ENCODE data around the gene JOSD1. TPM values are rescaled to one million over a fixed set of nuclear protein-coding genes. Genes with fewer than 3 reads are reported as not detected.

The JOSD1 gene
- polyA plus RNA-seq (ENCODE audit: insufficient read length in 3 of 3): 10 to 100 TPM; 39.4 to 41.7 (median 41.1) TPM
- long read RNA-seq, donor 1, partial matches to known transcripts: 0 of 4 reads
- long read RNA-seq, donor 1, other reads (novel, unspliced or antisense): 0 of 4 reads
- long read RNA-seq, donor 2, partial matches to known transcripts: 0 of 5 reads
- long read RNA-seq, donor 2, other reads (novel, unspliced or antisense): 0 of 5 reads
- long read RNA-seq, donor 3, transcript JOSD1-201 (4 exons, 3,648 nt): major isoform, 5 of 8 reads
- long read RNA-seq, donor 3, partial matches to known transcripts: 0 of 8 reads
- long read RNA-seq, donor 3, other reads (novel, unspliced or antisense): 0 of 8 reads
- long read RNA-seq, donor 4, partial matches to known transcripts: 0 of 3 reads
- long read RNA-seq, donor 4, other reads (novel, unspliced or antisense): 0 of 3 reads
- long read RNA-seq, donor 5, partial matches to known transcripts: 5 of 5 reads
- long read RNA-seq, donor 5, other reads (novel, unspliced or antisense): 0 of 5 reads
- long read RNA-seq, donor 6, partial matches to known transcripts: 0 of 6 reads
- long read RNA-seq, donor 6, other reads (novel, unspliced or antisense): 0 of 6 reads
- long read RNA-seq, donor 7, transcript JOSD1-201 (4 exons, 3,648 nt): major isoform, 6 of 22 reads
- long read RNA-seq, donor 7, partial matches to known transcripts: 15 of 22 reads
- long read RNA-seq, donor 7, other reads (novel, unspliced or antisense): 0 of 22 reads
- long read RNA-seq, donor 8, partial matches to known transcripts: 0 of 6 reads
- long read RNA-seq, donor 8, other reads (novel, unspliced or antisense): 0 of 6 reads
- long read RNA-seq, donor 9, partial matches to known transcripts: 11 of 19 reads
- long read RNA-seq, donor 9, other reads (novel, unspliced or antisense): 0 of 19 reads
- long read RNA-seq, donor 10, partial matches to known transcripts: 0 of 6 reads
- long read RNA-seq, donor 10, other reads (novel, unspliced or antisense): 0 of 6 reads
- long read RNA-seq, donor 11, partial matches to known transcripts: 0 of 8 reads
- long read RNA-seq, donor 11, other reads (novel, unspliced or antisense): 0 of 8 reads
- long read RNA-seq, donor 12, transcript JOSD1-201 (4 exons, 3,648 nt): major isoform, 5 of 11 reads
- long read RNA-seq, donor 12, partial matches to known transcripts: 5 of 11 reads
- long read RNA-seq, donor 12, other reads (novel, unspliced or antisense): 0 of 11 reads
- long read RNA-seq, donor 13, partial matches to known transcripts: 0 of 11 reads
- long read RNA-seq, donor 13, other reads (novel, unspliced or antisense): 0 of 11 reads
- long read RNA-seq, donor 14, transcript JOSD1-201 (4 exons, 3,648 nt): major isoform, 8 of 13 reads
- long read RNA-seq, donor 14, partial matches to known transcripts: 0 of 13 reads
- long read RNA-seq, donor 14, other reads (novel, unspliced or antisense): 0 of 13 reads
- long read RNA-seq, donor 15, transcript JOSD1-201 (4 exons, 3,648 nt): major isoform, 7 of 8 reads
- long read RNA-seq, donor 15, partial matches to known transcripts: 0 of 8 reads
- long read RNA-seq, donor 15, other reads (novel, unspliced or antisense): 0 of 8 reads
- long read RNA-seq, donor 16, transcript JOSD1-201 (4 exons, 3,648 nt): major isoform, 5 of 6 reads
- long read RNA-seq, donor 16, partial matches to known transcripts: 0 of 6 reads
- long read RNA-seq, donor 16, other reads (novel, unspliced or antisense): 0 of 6 reads

GRCh38 chr22:38700789-38701628 lies at the start of gene JOSD1:
JOSD1 (minus strand) TSS chr22:38700943; CDS start chr22:38699987, 956 bp downstream.
- peak; percentile 93 for DNase-seq

GRCh38 chr22:38750104-38750503 lies 49.4 kb upstream of the JOSD1 start:
- DNase-seq: no peak

- DNase-seq: no peak
Observed at GRCh38 chr22:38748487-38749136, 47.9 kb upstream of the JOSD1 start.

GRCh38 chr22:38745676-38746460 lies 45.1 kb upstream of the JOSD1 start:
- no peak for DNase-seq

- no peak for DNase-seq
Observed at GRCh38 chr22:38744981-38745380, 44.2 kb upstream of the JOSD1 start.

GRCh38 chr22:38742176-38742942 lies 41.6 kb upstream of the JOSD1 start:
- no peak for DNase-seq

GRCh38 chr22:38741576-38741975 lies 40.8 kb upstream of the JOSD1 start:
- DNase-seq: no peak

- DNase-seq: no peak
Observed at GRCh38 chr22:38741166-38741565, 40.4 kb upstream of the JOSD1 start.

GRCh38 chr22:38740754-38741153 lies 40.0 kb upstream of the JOSD1 start:
- no peak for DNase-seq

GRCh38 chr22:38740116-38740723 lies 39.5 kb upstream of the JOSD1 start:
- DNase-seq: no peak

GRCh38 chr22:38739300-38740055 lies 38.7 kb upstream of the JOSD1 start:
- DNase-seq: no peak

- no peak for DNase-seq
Observed at GRCh38 chr22:38738475-38739070, 37.8 kb upstream of the JOSD1 start.

GRCh38 chr22:38737302-38738060 lies 36.7 kb upstream of the JOSD1 start:
- no peak for DNase-seq

GRCh38 chr22:38736257-38736570 lies 35.5 kb upstream of the JOSD1 start:
- no peak for DNase-seq

- no peak for DNase-seq
Observed at GRCh38 chr22:38735465-38736256, 34.9 kb upstream of the JOSD1 start.
